Testis (tissue), 3 donors: ENCODE measurements around the gene UBE2Z. TPM values are rescaled to one million over a fixed set of nuclear protein-coding genes. Genes with fewer than 3 reads are reported as not detected.

ENCODE experiments used
- DNase-seq: peaks from one replicate; pipeline ENCODE4 v3.0.0-alpha.2; 2019
- H3K27ac ChIP-seq, 2 donors: fragments of 200-600 bp; sonication (generic); one replicate each; pipeline ENCODE4 v1.5.1; 2019
- H3K27me3 ChIP-seq: fragments of 200-600 bp; sonication (generic); one replicate; pipeline ENCODE4 v1.5.1; 2019
- H3K36me3 ChIP-seq: fragments of 200-600 bp; sonication (generic); one replicate; pipeline ENCODE4 v1.5.1; 2017; ENCODE audit warnings: low read depth; ENCODE audit errors: missing control alignments
- H3K4me1 ChIP-seq: fragments of 200-600 bp; sonication (generic); one replicate; pipeline ENCODE4 v1.5.1; 2019
- H3K4me3 ChIP-seq, 2 donors: fragments of 200-600 bp; sonication (generic); one replicate each; pipeline ENCODE4 v1.5.1; 2017 to 2019
- H3K9me3 ChIP-seq: fragments of 200-600 bp; sonication (generic); one replicate; pipeline ENCODE4 v1.5.1; 2017
- CTCF ChIP-seq, 3 experiments: fragments of 450-650 bp in 2 of 3; fragments of 200-600 bp in 1 of 3; sonication (generic) in 1 of 3; IDR thresholded peaks; one replicate each; pipeline ENCODE4 v1.5.1; 2016 to 2019; ENCODE audit warnings: antibody characterized with exemption in 3 of 3, mild to moderate bottlenecking in 2 of 3, moderate library complexity in 1 of 3
- POLR2A ChIP-seq: fragments of 450-650 bp; IDR thresholded peaks from one replicate; pipeline ENCODE4 v1.6.1; 2017; ENCODE audit warnings: antibody characterized with exemption, mild to moderate bottlenecking, moderate library complexity
- WGBS, 2 donors: methylation state at CpG; one replicate each; pipeline ENCODE4 v1.1.5; 2018; 5-methylcytosine and 5-hydroxymethylcytosine counted together
- intact Hi-C: fragments of 100-400 bp; cut with DNase I; formaldehyde crosslinking; loops from one replicate; pipeline ENCODE4 v1.15.1; 2023; ENCODE audit warnings: low total_unique reads
- polyA plus RNA-seq: library from polyadenylated mRNA; stranded (reverse); fragments of 350-450 nt; fragmentation: Illumina TruSeq; extraction: RNeasy Lipid Tissue Mini Kit (QIAGEN cat#74804); gene quantifications from one replicate; pipeline ENCODE4 v1.2.3, GENCODE V29; 2014; ENCODE audit warnings: low read depth, low replicate concordance; ENCODE audit not compliant: insufficient read depth
- total RNA-seq, 2 donors: library from RNA; depleted of rRNA; stranded (reverse); fragments of >200 nt; gene quantifications; one replicate each; pipeline ENCODE4 v1.2.3, GENCODE V29; 2016

The UBE2Z gene
- total and polyA plus RNA-seq, 3 donors from 2014 or later, result 74.6 to 107 (median 82.3) TPM

- H3K9me3 ChIP-seq, result no peaks in the 10 kb centered on the region
- intact Hi-C loops, result no loop called here
- peaks cover 3% of the 10 kb centered on the region for H3K4me1 ChIP-seq
- no peaks in the 10 kb centered on the region for H3K36me3 ChIP-seq
- no peaks in the 10 kb centered on the region for H3K27me3 ChIP-seq
- 73 to 78% methylated on average over 5 of the region's 5 CpGs for WGBS, 2 donors
- TF ChIP-seq CTCF (IDR thresholded peaks at IDR 0.05), result no peak
- no peak for TF ChIP-seq POLR2A
- H3K4me3 ChIP-seq, result no peak overlapping the region
- no peak for DNase-seq
- no peak overlapping the region for H3K27ac ChIP-seq
Observed at GRCh38 chr17:48915459-48916282, 7.5 kb downstream of the UBE2Z start.

- intact Hi-C loops, result no loop called here
- H3K27me3 ChIP-seq, result no peaks in the 10 kb centered on the region
- no peak overlapping the region for H3K4me3 ChIP-seq
- no peak overlapping the region for H3K27ac ChIP-seq
- H3K36me3 ChIP-seq, result no peaks in the 10 kb centered on the region
- DNase-seq, result no peak
- no peaks in the 10 kb centered on the region for H3K9me3 ChIP-seq
- 70 to 83% methylated on average over 4 of the region's 4 CpGs for WGBS, 2 donors
- TF ChIP-seq POLR2A (no peak), CTCF (IDR thresholded peaks at IDR 0.05) (no peak)
- H3K4me1 ChIP-seq, result peaks cover 4% of the 10 kb centered on the region
Observed at GRCh38 chr17:48925251-48925990, 17.2 kb downstream of the UBE2Z start.

DNA sequence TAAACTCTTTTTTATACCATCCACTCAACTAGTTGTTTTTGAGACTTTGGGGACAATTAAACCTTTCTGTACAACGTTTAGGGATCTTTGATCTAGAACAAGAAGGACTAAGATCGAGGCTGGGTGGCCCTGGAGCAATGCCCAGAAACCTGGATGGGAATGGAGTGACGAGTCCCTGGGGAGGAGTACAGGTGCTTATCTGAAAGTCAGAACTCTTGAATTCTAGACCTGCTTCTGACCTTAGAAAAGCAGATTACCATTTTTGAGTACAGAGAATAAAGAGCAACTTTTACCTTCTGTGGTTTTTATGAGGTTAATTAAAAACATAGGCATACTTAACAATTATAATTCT, 17.8 kb downstream of the UBE2Z start:
- H3K27me3 ChIP-seq, result no peaks in the 10 kb centered on the region
- H3K4me3 ChIP-seq, result no peak overlapping the region
- no peaks in the 10 kb centered on the region for H3K9me3 ChIP-seq
- TF ChIP-seq CTCF (IDR thresholded peaks at IDR 0.05), result no peak
- TF ChIP-seq POLR2A, result no peak
- DNase-seq, result no peak
- H3K27ac ChIP-seq, result no peak overlapping the region
- H3K4me1 ChIP-seq, result peaks cover 7% of the 10 kb centered on the region
- no peaks in the 10 kb centered on the region for H3K36me3 ChIP-seq
- 44 to 63% methylated on average over 3 of the region's 3 CpGs for WGBS, 2 donors
- intact Hi-C loops, result no loop called here

DNA sequence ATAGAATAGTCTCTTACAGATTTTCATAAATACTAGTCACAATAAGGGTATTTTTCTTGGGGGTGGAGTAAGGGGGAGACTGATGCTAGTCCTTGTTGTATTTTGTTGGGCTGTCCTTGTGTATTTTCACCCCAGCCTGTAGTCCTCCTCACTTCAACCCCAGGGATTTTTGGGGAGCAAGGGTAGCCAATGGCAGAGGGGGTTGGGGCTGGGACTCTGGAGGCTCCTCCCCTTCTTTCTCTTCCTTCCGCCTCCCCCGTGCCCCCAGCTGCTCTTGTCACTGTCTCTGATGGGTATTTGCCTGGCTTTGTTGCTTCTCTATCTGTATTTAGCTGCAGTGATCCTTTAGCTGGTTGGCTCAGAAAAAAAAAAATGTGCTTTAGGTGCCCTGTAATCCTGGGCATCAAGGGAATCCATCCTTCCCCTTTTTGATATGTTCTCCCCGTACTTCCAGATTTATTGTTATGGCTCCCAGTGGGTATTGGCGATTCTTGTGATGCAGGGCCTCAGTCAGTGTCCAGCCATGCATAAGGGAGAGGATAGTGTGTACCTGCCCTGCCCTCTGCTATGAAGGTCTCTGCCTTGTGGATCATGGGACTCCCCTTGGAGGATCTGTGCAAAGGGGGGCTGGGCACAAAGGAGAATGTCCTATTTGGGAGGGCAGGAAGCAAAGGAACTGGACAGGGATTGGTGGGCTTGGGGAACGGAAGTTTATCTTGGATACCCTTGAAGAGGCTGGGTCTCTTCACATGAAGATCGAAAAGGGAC, 20.0 kb downstream of the UBE2Z start:
- intact Hi-C loops, result no loop called here
- Histone ChIP-seq H3K4me1 (peaks cover 7% of the 10 kb centered on the region), H3K4me3 (no peak overlapping the region), H3K9me3 (no peaks in the 10 kb centered on the region), H3K27me3 (no peaks in the 10 kb centered on the region), H3K27ac (no peak overlapping the region), H3K36me3 (no peaks in the 10 kb centered on the region)
- TF ChIP-seq CTCF (IDR thresholded peaks at IDR 0.05) (no peak), POLR2A (no peak)
- 68 to 84% methylated on average over 6 of the region's 6 CpGs for WGBS, 2 donors
- no peak for DNase-seq
